ENCODE results near the gene PEA15.

The PEA15 gene

GRCh38 chr1:160261893-160262794 lies 57.0 kb downstream of the PEA15 start, which contains the start of gene DCAF8:
Gene DCAF8, minus strand, starts transcription at chr1:160262549. Its CDS starts 18,541 bp downstream, at chr1:160244008.
- Histone ChIP-seq H3K4me1 (ENCODE audit: control insufficient read depth, insufficient read depth, low read length) (peaks cover 46% of the 10 kb centered on the region), H3K27me3 (replicated peaks; ENCODE audit: control insufficient read depth, insufficient read depth, low read length) (no peaks in the 10 kb centered on the region), H3K36me3 (ENCODE audit: control insufficient read depth, insufficient read depth, low read length, severe bottlenecking) (peaks cover 8% of the 10 kb centered on the region), H3K9me3 (ENCODE audit: control insufficient read depth, low read length) (no peaks in the 10 kb centered on the region), H3K4me3 (ENCODE audit: low read length) (peak within 1 kb of the TSS; percentile 97), H3K9ac (ENCODE audit: low read length) (peak within 1 kb of the TSS; percentile 95)
- DNase-seq (ENCODE audit: low read depth), result peak; percentile 100

DNA sequence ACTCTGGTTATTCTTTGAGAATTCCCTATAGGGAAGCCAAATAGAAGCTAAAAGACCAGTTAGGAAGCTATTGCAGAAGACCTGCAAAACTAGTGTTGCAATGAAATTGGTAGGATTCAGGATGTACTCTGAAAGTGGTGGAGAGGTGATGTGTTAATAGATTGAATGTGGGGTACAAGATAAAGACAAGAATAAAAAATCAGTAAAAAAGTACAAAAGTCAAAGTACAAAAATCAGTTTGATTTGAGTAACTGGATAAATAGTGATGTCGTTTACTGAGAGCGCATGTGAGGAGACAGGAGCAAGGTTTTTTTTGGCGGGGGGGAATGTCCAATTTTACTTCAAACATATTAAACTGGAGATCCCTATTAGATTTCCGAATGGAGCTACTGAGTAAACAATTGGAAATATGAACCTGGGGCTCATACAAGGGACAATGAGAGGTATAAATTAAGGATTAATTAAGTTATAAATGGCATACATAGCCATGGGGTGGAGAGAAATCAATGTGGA lies 59.7 kb downstream of the PEA15 start:
- Histone ChIP-seq H3K4me3 (ENCODE audit: low read length) (no peak overlapping the region), H3K27me3 (replicated peaks; ENCODE audit: control insufficient read depth, insufficient read depth, low read length) (no peaks in the 10 kb centered on the region), H3K36me3 (ENCODE audit: control insufficient read depth, insufficient read depth, low read length, severe bottlenecking) (no peaks in the 10 kb centered on the region), H3K9ac (ENCODE audit: low read length) (no peak overlapping the region), H3K9me3 (ENCODE audit: control insufficient read depth, low read length) (no peaks in the 10 kb centered on the region), H3K4me1 (ENCODE audit: control insufficient read depth, insufficient read depth, low read length) (peaks cover 27% of the 10 kb centered on the region)
- no peak for DNase-seq (ENCODE audit: low read depth)
